ENCODE results near the gene IPO9. TPM values are rescaled to one million over a fixed set of nuclear protein-coding genes. Genes with fewer than 3 reads are reported as not detected.

The IPO9 gene
- total RNA-seq, 4 donors from 2014 or later = 14.6 to 24.1 (median 19.8) TPM

DNA sequence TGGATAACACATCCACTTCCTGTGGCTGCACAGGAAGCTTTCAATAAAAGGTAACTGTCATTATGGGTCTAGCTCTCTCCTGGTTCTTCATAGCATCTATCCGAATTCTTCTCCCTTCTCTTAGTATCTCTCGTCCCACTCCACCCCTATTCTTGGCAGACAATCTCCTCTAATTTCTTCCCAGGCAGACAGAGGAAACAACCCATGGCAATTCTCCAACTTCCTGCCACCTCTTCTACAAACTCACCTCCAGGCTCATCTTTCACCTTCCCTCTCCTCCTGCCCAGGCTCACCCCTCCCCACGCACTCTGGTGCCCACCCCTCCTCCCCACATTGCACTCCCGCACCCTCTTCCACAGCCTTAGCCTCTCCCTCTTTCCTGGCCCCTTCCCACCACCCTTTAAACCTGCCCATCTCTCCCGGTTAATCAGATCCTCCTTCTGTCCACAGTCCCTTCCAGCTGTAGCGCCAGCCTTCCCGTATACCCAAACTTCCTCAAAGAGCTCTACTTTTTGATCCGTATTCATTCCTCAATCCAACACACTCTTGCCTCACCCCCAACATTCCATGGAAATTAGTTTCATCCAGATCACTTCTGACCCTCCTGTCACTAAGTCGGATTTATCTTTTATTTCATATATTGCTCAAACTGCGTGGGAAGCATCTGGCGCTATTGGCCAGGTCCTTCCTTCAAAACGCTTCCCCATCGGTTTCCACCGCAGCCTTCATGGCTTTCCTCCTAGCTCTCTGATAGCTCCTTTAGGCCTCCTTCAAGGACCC lies 85.7 kb downstream of the IPO9 start:
- TF ChIP-seq, protein P1, sequence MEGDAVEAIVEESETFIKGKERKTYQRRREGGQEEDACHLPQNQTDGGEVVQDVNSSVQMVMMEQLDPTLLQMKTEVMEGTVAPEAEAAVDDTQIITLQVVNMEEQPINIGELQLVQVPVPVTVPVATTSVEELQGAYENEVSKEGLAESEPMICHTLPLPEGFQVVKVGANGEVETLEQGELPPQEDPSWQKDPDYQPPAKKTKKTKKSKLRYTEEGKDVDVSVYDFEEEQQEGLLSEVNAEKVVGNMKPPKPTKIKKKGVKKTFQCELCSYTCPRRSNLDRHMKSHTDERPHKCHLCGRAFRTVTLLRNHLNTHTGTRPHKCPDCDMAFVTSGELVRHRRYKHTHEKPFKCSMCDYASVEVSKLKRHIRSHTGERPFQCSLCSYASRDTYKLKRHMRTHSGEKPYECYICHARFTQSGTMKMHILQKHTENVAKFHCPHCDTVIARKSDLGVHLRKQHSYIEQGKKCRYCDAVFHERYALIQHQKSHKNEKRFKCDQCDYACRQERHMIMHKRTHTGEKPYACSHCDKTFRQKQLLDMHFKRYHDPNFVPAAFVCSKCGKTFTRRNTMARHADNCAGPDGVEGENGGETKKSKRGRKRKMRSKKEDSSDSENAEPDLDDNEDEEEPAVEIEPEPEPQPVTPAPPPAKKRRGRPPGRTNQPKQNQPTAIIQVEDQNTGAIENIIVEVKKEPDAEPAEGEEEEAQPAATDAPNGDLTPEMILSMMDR (IDR thresholded peaks at IDR 0.05; ENCODE audit: low read depth) = no peak

DNA sequence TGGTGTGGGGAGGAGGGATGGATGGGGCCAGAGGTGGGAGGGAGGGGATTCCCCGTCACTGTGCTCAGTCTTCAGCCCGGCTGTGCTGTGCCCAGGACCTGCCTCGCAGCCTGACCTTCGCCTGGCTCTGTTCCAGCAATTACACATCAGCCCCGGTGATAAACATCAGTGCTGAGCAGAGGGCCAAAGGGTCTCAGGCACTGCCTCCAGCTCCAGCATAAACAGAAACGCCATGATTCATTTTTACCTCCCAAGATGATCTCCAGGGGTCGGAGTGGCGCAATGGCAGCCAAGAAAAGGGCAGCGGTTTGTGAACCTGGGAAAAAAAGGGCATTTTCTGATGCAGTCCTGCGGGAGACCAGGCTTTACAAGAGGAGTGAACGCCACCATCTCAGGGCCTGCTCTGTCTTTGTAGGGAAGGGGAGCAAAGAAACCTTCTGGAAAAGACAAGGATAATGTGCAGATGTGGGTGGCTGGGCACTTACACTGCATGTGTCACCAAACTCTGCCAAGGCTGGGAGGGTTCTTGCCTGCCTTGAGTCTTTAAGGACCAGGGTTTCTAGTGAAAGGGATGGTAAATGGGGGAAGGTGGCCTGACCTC lies 87.8 kb downstream of the IPO9 start:
- TF ChIP-seq, protein P1 (IDR thresholded peaks at IDR 0.05; ENCODE audit: low read depth) = no peak

DNA sequence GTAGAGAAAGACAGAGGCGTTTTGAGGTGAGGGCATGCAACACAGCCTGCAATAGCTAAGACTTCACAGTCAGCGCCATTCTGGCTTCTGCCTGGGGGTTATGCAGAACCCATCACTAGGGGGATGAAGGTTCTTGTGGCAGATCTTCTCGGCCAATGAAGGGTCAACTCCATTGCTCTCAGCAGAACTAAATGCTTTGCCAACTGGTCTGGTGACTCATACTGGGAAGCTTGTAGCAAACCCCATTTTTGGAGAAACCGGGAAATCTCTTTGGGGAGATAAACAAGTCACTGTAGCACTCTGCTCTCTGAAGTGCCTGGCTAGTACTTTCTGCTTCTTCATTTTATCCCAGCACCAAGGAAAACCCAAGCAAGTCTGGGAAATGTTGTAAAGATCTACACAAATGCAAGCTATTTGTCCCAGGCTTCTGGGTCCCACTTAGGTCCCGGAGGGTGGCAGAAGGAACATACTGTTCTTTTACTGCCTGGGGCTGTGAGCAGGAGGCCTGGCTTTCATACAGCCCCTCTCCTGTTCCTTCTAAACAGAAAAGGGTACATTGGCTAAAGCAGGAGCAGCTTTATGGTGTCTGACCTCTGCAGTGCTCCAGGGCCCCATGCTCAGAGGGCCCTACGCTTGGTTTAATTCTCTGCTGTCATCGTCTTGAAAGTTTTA lies 88.5 kb downstream of the IPO9 start:
- TF ChIP-seq, protein P1 (IDR thresholded peaks at IDR 0.05; ENCODE audit: low read depth) = no peak

DNA sequence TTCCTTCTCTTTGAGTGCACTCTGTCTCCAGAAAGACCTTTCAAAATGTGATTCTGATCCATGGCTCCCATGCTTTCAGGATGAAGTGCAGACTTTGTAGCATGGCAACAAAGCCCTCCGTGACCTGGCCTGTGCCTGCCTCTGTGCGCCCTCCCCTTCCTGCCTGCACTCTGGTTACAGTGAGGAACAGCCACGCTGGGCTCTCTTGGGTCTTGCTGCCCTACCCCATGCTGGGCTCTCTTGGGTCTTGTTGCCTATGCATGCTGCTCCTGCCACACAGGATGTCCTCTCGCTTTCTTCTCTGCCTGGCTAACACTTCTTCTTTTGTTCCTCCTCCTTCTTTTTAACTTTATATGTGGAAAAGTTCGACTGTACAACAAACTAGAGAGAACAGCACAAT lies 89.4 kb downstream of the IPO9 start:
- TF ChIP-seq, protein P1 (IDR thresholded peaks at IDR 0.05; ENCODE audit: low read depth) = no peak

DNA sequence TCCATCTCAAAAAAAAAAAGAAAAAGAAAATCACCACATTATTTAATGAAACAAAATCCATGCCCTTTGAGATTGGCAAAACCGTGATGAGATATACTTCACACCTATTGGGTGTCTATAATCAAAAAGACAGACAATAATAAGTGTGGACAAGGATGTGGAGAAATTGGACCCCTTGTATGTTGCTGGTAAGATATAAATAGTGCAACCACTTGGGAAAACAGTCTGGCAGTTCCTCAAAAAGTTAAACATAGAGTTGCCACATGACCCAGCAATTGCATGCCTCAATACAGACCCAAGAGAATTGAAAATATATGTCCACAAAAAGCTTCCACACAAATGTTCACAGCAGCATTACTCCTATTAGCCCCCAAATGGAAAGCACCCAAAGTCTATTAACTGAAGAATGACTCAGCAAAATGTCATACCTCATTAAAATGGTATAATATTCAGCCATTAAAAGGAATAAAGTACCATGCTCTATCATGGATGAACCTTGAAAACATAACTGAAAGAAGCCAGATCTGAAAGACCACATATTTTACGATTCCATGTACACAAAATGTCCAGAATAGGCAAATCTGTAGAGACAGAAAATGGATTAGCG lies 93.1 kb downstream of the IPO9 start:
- TF ChIP-seq, protein P1 (IDR thresholded peaks at IDR 0.05; ENCODE audit: low read depth) = no peak

DNA sequence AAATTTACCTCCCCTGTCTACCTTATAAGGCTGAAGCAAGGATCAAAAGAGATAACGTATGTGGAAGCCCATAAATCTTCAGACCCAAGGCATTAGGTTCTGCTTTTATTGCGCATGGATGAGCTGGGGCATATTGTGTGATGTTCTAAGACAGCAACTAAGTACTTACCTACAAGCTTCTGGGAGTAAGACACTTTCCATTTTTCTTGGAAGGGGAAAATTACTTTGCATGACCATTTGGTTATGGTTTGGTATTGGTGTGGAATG lies 96.3 kb downstream of the IPO9 start:
- TF ChIP-seq, protein P1 (IDR thresholded peaks at IDR 0.05; ENCODE audit: low read depth) = no peak

Measured in subcutaneous adipose tissue (tissue), 4 donors.